Transverse colon (tissue), 4 donors: ENCODE measurements around the gene GAP43.

ENCODE experiments used
- POLR2AphosphoS5 ChIP-seq, 3 donors: sonication (generic); formaldehyde crosslinking; IDR thresholded peaks; one replicate each; pipeline ENCODE4 v1.6.1; 2016; ENCODE audit warnings: antibody characterized with exemption in 3 of 3
- TF ChIP-seq, protein P1 (sequence below), 5 experiments: fragments of 200-600 bp in 3 of 5; fragments of 450-650 bp in 2 of 5; sonication (generic) in 3 of 5; IDR thresholded peaks; 1 replicate in 2 of 5; 2 replicates in 3 of 5; pipeline ENCODE4 v1.5.1; 2016 to 2017; ENCODE audit warnings: antibody characterized with exemption in 5 of 5, inconsistent platforms in 3 of 5, mild to moderate bottlenecking in 2 of 5, moderate library complexity in 1 of 5

DNA sequence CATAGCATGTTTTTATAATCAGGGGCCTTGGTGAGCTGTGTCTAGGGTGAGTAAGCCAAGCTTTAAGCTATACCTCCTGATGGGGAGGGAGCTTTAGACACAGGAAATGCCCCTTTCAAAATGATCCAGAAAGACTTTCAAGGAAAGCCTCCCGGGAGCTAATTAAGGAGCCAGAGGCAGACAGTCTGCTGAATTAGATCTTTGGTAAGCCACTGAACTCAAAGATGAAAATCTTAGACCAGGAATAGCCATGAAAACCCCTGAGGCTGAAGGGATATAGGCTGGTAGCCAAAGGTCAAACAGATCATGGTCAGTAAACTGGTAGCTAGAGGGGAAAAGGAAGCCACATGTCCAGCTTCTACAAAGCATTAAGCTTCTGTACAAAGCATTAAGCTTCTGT, 42.7 kb upstream of the GAP43 start:
- TF ChIP-seq, protein P1, sequence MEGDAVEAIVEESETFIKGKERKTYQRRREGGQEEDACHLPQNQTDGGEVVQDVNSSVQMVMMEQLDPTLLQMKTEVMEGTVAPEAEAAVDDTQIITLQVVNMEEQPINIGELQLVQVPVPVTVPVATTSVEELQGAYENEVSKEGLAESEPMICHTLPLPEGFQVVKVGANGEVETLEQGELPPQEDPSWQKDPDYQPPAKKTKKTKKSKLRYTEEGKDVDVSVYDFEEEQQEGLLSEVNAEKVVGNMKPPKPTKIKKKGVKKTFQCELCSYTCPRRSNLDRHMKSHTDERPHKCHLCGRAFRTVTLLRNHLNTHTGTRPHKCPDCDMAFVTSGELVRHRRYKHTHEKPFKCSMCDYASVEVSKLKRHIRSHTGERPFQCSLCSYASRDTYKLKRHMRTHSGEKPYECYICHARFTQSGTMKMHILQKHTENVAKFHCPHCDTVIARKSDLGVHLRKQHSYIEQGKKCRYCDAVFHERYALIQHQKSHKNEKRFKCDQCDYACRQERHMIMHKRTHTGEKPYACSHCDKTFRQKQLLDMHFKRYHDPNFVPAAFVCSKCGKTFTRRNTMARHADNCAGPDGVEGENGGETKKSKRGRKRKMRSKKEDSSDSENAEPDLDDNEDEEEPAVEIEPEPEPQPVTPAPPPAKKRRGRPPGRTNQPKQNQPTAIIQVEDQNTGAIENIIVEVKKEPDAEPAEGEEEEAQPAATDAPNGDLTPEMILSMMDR (IDR thresholded peaks at IDR 0.05) = no peak
- TF ChIP-seq POLR2AphosphoS5 (IDR thresholded peaks at IDR 0.05) = no peak
